GM19240 (cell line): ENCODE data around the gene IFT81.
"Not testable (repeated sequence)": the region's sequence is repeated elsewhere in the genome, so short reads cannot be mapped to it uniquely, and the experiment has no call there.

Experiments
- DNase-seq: peaks from one replicate; pipeline ENCODE4 v3.0.0; 2011; ENCODE audit warnings: low spot score; ENCODE audit not compliant: insufficient read length

The IFT81 gene

GRCh38 chr12:110243227-110243626 lies 119.1 kb downstream of the IFT81 start:
- DNase-seq = no peak

DNA sequence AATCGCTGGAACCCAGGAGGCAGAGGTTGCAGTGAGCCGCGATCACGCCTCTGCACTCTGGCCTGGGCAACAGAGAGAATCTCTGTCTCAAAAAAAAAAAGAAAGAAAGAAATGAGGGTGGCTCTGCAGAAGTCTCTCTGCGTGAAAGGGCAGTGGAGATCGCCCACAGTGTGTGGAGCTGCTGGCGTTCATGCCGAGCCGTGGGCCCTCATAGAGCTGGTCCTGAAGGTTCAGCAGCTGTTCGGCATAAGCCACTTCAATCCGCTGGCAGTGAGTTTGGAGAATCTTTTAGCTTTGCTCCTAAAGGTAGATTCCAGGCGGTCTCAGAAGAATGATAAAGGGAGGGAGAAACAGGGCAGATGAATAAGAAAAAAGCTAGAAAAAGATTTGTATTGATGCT lies 120.2 kb downstream of the IFT81 start:
- DNase-seq = no peak

DNA sequence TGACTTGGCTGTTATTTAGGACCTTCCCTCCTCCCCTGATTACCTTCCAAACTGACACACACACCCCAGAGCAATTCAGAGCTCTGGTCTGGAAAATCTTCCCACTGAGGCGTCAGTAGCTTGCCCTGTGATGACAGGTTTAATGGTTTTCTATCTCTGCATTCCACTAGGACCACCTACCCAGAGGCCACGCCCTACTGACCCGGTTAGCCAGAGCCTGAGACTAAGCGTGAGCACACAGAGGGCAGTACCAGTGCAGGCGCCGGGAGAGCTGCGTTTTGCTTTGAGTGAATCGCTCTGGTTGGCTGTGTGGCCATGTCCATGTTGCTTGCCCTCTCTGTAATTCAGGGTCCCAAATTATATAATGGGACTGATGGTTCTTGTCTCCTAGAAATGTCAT lies 120.7 kb downstream of the IFT81 start:
- DNase-seq = no peak

GRCh38 chr12:110245369-110245772 lies 121.2 kb downstream of the IFT81 start:
- DNase-seq = peak; percentile 29

- DNase-seq = no peak
Observed at GRCh38 chr12:110246636-110247339, 122.6 kb downstream of the IFT81 start.

DNA sequence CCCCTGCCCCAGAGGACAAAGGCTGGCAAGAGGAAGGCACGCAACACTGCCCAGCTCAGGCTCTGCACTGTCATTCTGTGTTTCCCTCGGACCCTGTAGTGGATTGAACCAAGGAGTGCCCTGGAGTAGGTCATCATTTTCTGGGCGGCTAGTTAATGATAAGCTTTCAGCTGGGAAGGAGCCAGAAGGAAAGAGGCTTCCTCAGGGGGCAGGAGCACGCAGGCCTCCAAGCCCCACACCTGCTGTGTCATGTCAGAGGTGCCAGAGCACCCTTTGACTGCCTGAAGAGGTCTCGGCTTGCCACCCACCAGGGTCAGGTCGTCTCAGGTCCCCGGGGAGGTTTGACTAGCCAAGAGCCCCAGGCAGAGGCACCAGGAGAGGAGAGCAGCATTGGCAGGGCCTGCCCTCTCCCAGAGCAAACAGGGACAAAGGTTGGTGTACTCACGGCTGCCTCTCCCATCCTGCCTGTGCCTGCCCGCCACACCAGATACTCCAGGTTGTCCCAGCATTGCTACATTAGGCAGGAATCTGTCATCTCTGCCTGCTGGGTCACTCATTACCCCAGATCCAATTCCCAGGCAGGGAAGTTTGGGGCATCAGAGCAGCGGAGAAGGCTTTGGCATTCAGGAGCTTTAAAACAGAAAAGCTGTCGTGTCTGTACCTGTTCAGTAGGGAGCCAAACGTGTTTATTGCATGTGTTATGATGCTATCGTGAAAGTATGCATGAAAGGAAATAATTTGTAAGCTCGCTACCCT lies 123.4 kb downstream of the IFT81 start:
- no peak for DNase-seq

GRCh38 chr12:110248096-110248447 lies 123.9 kb downstream of the IFT81 start:
- no peak for DNase-seq

DNA sequence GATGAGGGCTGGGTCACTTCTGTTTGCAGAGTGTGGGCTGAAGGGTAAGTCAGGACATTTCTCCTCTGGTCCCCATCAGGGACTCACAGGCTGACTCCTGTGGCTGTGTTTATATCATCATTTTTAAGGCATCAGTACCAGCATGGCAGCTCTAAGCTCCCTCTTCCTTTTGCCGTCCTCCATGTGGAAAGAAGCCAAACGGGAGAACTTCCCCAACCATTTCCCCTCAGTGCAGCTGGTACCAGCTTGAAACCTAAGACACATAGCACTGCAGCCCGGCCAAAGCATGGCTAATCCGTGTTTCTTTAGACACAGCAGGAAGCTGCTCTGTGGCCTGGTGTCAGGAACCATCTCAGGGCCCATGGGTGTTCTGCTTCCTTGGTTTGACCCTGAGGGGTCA lies 124.9 kb downstream of the IFT81 start:
- no peak for DNase-seq

- DNase-seq = no peak
Observed at GRCh38 chr12:110249716-110250225, 125.6 kb downstream of the IFT81 start.

- no peak for DNase-seq
Observed at GRCh38 chr12:110251381-110251780, 127.2 kb downstream of the IFT81 start.

DNA sequence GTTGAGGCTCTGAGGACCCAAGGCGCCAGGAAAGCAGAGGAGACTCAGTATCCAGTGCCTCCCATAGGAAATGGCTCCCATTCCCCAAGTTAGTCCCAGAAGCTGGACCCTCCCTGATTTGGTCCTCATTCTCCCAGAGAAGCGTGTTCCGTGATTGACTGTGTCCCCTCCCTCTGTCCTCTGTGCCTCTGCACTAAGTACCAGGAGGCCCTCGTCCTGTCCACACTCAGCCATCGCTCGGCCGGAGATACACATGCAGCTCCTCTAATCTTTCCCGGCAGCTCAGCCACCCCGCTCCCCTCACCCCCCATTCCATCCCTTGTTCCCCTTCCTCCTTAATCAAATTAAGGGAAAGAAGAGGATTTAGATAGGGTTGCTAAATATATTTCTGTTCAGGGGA lies 128.6 kb downstream of the IFT81 start:
- DNase-seq = no peak

- DNase-seq = no peak
Observed at GRCh38 chr12:110253176-110253575, 129.0 kb downstream of the IFT81 start.

- DNase-seq = no peak
Observed at GRCh38 chr12:110254971-110255540, 130.9 kb downstream of the IFT81 start.

- DNase-seq = not testable (repeated sequence)
Observed at GRCh38 chr12:110255890-110256456, 131.8 kb downstream of the IFT81 start.

DNA sequence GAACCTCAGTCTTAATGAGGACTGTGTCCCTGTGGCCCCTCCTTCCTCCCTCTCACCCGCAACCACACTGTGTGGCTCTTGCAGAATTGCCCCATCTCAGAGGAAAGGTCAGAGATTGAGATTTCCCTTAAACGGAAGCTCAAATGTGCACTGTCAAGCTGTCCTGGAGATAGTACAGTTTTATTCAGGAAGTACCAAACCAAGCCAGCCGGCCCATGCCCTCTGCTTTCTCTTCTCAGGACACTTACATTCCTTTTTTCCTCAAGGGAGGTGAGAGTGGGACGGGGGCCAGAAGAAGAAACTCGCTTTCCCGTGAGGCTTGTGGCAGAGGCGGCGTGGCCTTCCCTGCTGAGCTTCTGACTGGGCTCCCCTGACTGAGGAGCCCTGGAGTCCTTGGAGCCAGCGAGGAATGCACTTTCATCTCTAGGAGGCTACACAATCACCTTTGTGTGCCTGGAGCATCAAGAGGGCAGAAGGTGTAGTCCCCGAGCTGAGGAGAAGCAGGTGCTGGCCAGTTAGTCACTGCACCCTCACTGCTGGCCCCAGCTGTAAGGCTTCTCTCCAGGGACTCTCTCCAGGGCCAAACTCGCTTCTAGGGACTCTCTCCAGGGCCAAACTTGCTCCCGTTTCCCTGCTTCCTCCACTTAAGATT lies 132.7 kb downstream of the IFT81 start:
- DNase-seq = no peak

- no peak for DNase-seq
Observed at GRCh38 chr12:110258466-110258865, 134.3 kb downstream of the IFT81 start.

- no peak for DNase-seq
Observed at GRCh38 chr12:110262442-110263388, 138.6 kb downstream of the IFT81 start.

GRCh38 chr12:110266381-110266960 lies 142.3 kb downstream of the IFT81 start:
- DNase-seq = no peak

DNA sequence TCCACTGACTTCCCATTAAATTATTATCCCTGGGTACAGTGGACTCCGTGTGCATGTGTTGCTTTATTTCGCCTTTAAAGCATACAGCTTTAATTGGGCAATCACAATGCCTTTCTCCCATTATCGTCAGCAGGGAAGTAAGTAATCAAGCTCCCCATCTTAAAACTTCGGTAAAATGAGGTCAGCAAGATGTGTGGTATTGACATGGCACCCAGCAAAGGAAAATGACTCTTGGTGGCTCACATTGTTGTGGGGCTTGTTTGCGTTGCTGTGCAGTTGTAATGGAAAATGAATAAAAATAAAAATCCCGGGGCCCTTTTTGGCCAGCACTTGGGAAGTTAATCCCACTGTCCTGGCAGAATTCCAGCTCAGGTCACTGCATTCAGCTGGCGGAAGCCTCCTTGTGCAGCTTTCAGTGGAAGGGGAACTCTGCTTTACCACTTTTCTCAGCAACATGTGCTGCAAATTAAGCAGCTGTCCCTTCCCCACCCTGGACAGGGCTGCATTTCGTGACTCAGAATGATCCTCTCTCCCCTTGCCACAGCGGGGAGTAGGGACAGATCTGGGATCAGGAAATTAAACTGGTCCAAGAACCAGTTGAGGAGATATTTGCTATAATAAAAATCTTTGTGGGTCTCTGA lies 142.9 kb downstream of the IFT81 start:
- DNase-seq = no peak
